Naive B cell (primary cell): ENCODE measurements around the gene CLCN2. TPM values are rescaled to one million over a fixed set of nuclear protein-coding genes. Genes with fewer than 3 reads are reported as not detected.
A peak's percentile ranks its signal among the peaks of the same experiment; 100 is the strongest.

Source experiments
- ATAC-seq, 2 donors: fragments of 150-1000 bp; cut with Tn5 transposase; 2 replicates each; pipeline ENCODE4 v1.10.0; 2021; ENCODE audit warnings: low read depth in 2 of 2, mild to moderate bottlenecking in 2 of 2, moderate library complexity in 2 of 2
- DNase-seq: peaks from one replicate; pipeline ENCODE4 v3.0.0; 2022
- H3K27ac Mint-ChIP-seq, 6 donors: one replicate each; pipeline ENCODE4 v1.8.0; 2020 to 2022; ENCODE audit warnings: mild to moderate bottlenecking in 6 of 6, mixed read lengths in 6 of 6, moderate library complexity in 5 of 6, inconsistent platforms in 2 of 6
- H3K27me3 Mint-ChIP-seq, 3 donors: one replicate each; pipeline ENCODE4 v1.8.0; 2021 to 2022; ENCODE audit warnings: mixed read lengths in 3 of 3, mild to moderate bottlenecking in 1 of 3
- H3K36me3 Mint-ChIP-seq, 2 donors: one replicate each; pipeline ENCODE4 v1.8.0; 2020 to 2022; ENCODE audit warnings: mixed read lengths in 2 of 2, inconsistent platforms in 1 of 2, mild to moderate bottlenecking in 1 of 2
- H3K4me1 Mint-ChIP-seq, 3 donors: one replicate each; pipeline ENCODE4 v1.8.0; 2020 to 2022; ENCODE audit warnings: mixed read lengths in 3 of 3, inconsistent platforms in 1 of 3, mild to moderate bottlenecking in 1 of 3, moderate library complexity in 1 of 3
- H3K4me3 Mint-ChIP-seq, 8 donors: one replicate each; pipeline ENCODE4 v1.8.0; 2020 to 2022; ENCODE audit warnings: mild to moderate bottlenecking in 8 of 8, mixed read lengths in 8 of 8, moderate library complexity in 8 of 8, inconsistent platforms in 2 of 8
- H3K9me3 Mint-ChIP-seq, 7 donors: one replicate each; pipeline ENCODE4 v1.8.0; 2020 to 2022; ENCODE audit warnings: mixed read lengths in 7 of 7, mild to moderate bottlenecking in 5 of 7, inconsistent platforms in 2 of 7, moderate library complexity in 1 of 7
- polyA plus RNA-seq, 6 donors: library from polyadenylated mRNA; unstranded; fragments of 300-500 nt; fragmentation: Illumina TruSeq; gene quantifications; one replicate each; pipeline ENCODE4 v1.2.3, GENCODE V29; 2021; ENCODE audit warnings: low read depth in 6 of 6

The CLCN2 gene
- polyA plus RNA-seq, 6 donors from 2014 or later = 0.35 to 1.8 (median 1.3) TPM; not detected in 2

DNA sequence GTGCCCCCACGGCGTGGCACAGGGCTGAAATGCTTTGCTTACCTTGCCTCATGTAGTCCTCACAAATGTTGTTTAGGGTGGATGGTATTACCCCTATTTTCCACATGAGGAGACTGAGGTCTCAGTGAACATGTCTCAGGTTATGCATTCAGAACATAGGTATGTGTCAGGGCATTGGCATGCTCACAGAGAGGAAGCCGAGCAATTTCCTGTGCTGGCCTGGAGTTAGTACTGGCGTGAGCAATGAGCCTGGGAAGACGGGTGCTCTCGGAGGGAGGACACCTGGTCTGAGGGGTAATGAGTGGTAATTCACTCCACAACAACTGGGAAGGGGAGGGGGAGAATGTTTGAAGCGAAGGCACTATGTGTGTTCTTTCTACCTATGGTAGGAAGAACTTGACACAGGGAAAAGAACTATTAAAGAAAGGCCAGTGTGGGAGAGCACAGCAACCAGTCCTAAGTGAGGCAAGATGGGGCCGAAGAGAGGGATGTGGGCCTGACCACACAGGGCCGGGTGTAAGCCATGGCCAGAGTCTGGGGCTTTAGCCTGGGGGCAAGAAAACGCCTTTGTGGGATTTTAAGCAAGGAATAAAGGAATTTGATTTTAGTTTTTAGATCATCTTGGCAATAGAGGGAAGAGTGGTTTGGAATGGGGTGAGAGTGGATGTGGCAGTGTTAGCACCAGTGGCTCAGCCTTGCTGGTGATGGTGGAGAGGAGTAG lies 28.9 kb downstream of the CLCN2 start:
- peaks cover 15 to 23% (median 21%) of the 10 kb centered on the region in 3 donors for H3K4me1 Mint-ChIP-seq
- H3K4me3 Mint-ChIP-seq = peak overlapping the region in 1 of 8 donors; percentile 73

DNA sequence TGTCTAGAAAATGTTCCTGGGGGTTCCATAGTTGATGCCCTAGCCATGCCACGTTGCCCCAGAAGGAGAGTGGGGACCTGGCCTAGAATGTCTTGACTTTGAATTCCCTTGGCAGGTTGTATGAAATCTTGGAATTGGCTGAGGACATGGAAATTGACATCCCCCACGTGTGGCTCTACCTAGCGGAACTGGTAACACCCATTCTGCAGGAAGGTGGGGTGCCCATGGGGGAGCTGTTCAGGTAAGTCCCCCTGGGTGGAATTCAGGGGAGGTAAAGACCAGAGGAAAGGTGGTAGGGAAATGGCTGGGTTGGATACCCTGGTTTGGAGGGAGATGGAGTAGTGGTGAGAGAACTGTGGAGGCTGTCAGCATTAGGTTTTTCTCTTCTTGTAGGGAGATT lies 32.9 kb downstream of the CLCN2 start:
- Mint-ChIP-seq H3K36me3 (peaks cover 19 to 74% of the 10 kb centered on the region in 2 donors), H3K4me3 (no peak overlapping the region), H3K4me1 (peaks cover 0 to 9% (median 0%) of the 10 kb centered on the region in 3 donors), H3K27me3 (no peaks in the 10 kb centered on the region), H3K9me3 (no peaks in the 10 kb centered on the region), H3K27ac (peak overlapping the region in 2 of 6 donors; percentile 10 to 45)
- ATAC-seq (no peak), DNase-seq (no peak)

More for the DNA sequence above, 28.9 kb downstream of the CLCN2 start:
- DNase-seq = no peak
- H3K36me3 Mint-ChIP-seq = peaks cover 1 to 42% of the 10 kb centered on the region in 2 donors
- H3K27ac Mint-ChIP-seq = peak overlapping the region; percentile 13 to 93 (median 76)
- H3K27me3 Mint-ChIP-seq = peaks cover 0 to 5% (median 0%) of the 10 kb centered on the region in 3 donors
- no peaks in the 10 kb centered on the region for H3K9me3 Mint-ChIP-seq
- ATAC-seq = no peak

DNA sequence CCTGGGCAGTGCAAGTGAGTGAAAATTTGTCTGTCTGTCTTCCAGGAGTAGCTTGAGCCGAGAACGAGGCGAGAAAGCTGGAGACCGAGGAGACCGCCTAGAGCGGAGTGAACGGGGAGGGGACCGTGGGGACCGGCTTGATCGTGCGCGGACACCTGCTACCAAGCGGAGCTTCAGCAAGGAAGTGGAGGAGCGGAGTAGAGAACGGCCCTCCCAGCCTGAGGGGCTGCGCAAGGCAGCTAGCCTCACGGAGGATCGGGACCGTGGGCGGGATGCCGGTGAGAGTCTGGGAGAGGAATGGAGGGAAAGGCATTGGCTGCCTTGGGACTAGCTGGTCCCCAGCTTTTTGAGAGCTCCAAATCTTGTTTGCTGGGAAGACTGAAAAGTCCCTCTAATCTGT lies 34.2 kb downstream of the CLCN2 start:
- Mint-ChIP-seq H3K9me3 (no peaks in the 10 kb centered on the region), H3K4me3 (no peak overlapping the region), H3K36me3 (peaks cover 26 to 72% of the 10 kb centered on the region in 2 donors), H3K27me3 (no peaks in the 10 kb centered on the region), H3K27ac (peak overlapping the region in 2 of 6 donors; percentile 51 to 57), H3K4me1 (no peaks in the 10 kb centered on the region)
- ATAC-seq (no peak), DNase-seq (no peak)

DNA sequence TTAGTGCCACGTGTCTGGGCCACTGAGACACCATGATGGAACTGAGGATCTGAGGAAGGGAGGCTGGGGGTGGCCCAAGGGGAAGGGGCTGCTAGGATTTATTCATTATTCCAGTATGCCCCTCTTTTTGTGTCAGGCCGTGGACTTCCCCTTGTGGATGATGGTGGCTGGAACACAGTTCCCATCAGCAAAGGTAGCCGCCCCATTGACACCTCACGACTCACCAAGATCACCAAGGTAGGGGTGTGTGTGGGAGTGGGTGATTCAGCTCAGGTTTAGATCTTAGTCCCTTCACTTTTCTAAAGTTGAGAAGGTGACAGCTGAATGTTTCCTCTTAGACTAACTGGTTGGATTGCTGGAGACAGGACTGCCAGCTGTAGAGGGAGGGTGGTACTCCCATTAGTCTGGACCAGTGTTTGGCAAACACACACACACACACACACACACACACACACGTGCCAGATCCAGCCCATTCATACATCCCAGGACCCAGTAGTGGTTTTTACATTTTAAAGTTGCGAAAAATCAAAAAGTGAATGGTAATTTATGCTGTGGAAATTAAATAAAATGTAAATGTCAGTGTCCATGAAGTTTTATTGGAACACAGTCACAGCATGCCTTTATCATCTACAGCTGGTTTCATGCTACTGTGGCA lies 35.6 kb downstream of the CLCN2 start:
- H3K9me3 Mint-ChIP-seq = no peaks in the 10 kb centered on the region
- ATAC-seq = no peak
- no peaks in the 10 kb centered on the region for H3K27me3 Mint-ChIP-seq
- H3K4me3 Mint-ChIP-seq = no peak overlapping the region
- peaks cover 27 to 79% of the 10 kb centered on the region in 2 donors for H3K36me3 Mint-ChIP-seq
- no peaks in the 10 kb centered on the region for H3K4me1 Mint-ChIP-seq
- peak overlapping the region in 1 of 6 donors; percentile 65 for H3K27ac Mint-ChIP-seq
- no peak for DNase-seq

DNA sequence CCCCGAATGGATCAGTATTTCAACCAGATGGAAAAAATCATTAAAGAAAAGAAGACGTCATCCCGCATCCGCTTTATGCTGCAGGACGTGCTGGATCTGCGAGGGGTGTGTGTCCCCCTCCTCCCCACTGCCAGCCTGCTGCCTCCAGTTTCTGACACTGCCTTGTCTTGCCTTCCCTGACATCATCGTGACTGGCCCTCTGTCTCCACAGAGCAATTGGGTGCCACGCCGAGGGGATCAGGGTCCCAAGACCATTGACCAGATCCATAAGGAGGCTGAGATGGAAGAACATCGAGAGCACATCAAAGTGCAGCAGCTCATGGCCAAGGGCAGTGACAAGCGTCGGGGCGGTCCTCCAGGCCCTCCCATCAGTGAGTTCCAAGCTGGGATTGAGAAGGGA lies 36.1 kb downstream of the CLCN2 start:
- H3K27ac Mint-ChIP-seq = peak overlapping the region in 1 of 6 donors; percentile 56
- H3K4me3 Mint-ChIP-seq = no peak overlapping the region
- peaks cover 27 to 81% of the 10 kb centered on the region in 2 donors for H3K36me3 Mint-ChIP-seq
- H3K27me3 Mint-ChIP-seq = no peaks in the 10 kb centered on the region
- H3K4me1 Mint-ChIP-seq = no peaks in the 10 kb centered on the region
- DNase-seq (no peak), ATAC-seq (no peak)
- H3K9me3 Mint-ChIP-seq = no peaks in the 10 kb centered on the region

DNA sequence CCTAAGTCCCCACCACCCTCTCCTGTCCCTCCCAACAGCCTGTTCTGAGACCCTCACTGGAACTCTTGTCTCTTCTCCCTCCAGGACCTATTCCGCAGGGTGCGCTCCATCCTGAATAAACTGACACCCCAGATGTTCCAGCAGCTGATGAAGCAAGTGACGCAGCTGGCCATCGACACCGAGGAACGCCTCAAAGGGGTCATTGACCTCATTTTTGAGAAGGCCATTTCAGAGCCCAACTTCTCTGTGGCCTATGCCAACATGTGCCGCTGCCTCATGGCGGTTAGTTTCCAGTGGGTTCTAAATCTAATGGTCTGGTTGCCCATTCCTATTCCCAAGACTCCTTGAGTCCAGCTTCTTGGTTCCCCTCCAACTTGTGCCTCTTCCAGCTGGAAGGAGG lies 37.7 kb downstream of the CLCN2 start:
- DNase-seq = no peak
- peak overlapping the region in 2 of 6 donors; percentile 47 to 68 for H3K27ac Mint-ChIP-seq
- peak overlapping the region in 1 of 8 donors; percentile 31 for H3K4me3 Mint-ChIP-seq
- H3K27me3 Mint-ChIP-seq = no peaks in the 10 kb centered on the region
- H3K9me3 Mint-ChIP-seq = no peaks in the 10 kb centered on the region
- peaks cover 27 to 68% of the 10 kb centered on the region in 2 donors for H3K36me3 Mint-ChIP-seq
- ATAC-seq = no peak
- peaks cover 3 to 10% (median 4%) of the 10 kb centered on the region in 3 donors for H3K4me1 Mint-ChIP-seq

DNA sequence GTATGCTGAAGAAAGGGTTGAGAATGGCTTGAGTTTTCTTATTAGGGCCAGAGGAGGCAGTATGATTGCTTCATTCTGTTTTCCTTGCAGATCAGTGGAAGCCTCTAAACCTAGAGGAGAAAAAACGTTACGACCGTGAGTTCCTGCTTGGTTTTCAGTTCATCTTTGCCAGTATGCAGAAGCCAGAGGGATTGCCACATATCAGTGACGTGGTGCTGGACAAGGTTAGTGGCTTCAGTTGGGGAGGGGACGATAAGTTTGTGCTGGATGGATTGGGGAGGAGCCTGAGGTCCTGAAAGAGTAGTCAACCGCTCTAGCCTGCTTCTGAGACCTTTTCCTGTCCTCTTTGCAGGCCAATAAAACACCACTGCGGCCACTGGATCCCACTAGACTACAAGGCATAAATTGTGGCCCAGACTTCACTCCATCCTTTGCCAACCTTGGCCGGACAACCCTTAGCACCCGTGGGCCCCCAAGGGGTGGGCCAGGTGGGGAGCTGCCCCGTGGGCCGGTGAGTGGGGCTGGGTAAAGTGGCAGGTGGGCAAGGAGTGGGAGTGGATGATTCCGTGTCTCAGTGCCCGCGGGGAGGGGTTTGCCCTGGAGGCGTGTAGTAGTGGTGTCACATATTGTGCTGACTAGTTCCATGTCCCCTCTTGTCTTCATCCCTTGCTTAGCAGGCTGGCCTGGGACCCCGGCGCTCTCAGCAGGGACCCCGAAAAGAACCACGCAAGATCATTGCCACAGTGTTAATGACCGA lies 38.5 kb downstream of the CLCN2 start:
- peaks cover 27 to 63% of the 10 kb centered on the region in 2 donors for H3K36me3 Mint-ChIP-seq
- no peak for ATAC-seq
- no peaks in the 10 kb centered on the region for H3K9me3 Mint-ChIP-seq
- DNase-seq = no peak
- H3K4me3 Mint-ChIP-seq = peak overlapping the region in 1 of 8 donors; percentile 12
- H3K27ac Mint-ChIP-seq = no peak overlapping the region
- peaks cover 4 to 12% (median 7%) of the 10 kb centered on the region in 3 donors for H3K4me1 Mint-ChIP-seq
- no peaks in the 10 kb centered on the region for H3K27me3 Mint-ChIP-seq

DNA sequence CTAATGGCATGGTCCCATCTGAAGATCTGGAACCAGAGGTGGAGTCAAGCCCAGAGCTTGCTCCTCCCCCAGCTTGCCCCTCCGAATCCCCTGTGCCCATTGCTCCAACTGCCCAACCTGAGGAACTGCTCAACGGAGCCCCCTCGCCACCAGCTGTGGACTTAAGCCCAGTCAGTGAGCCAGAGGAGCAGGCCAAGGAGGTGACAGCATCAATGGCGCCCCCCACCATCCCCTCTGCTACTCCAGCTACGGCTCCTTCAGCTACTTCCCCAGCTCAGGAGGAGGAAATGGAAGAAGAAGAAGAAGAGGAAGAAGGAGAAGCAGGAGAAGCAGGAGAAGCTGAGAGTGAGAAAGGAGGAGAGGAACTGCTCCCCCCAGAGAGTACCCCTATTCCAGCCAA lies 39.7 kb downstream of the CLCN2 start:
- no peak overlapping the region for H3K4me3 Mint-ChIP-seq

DNA sequence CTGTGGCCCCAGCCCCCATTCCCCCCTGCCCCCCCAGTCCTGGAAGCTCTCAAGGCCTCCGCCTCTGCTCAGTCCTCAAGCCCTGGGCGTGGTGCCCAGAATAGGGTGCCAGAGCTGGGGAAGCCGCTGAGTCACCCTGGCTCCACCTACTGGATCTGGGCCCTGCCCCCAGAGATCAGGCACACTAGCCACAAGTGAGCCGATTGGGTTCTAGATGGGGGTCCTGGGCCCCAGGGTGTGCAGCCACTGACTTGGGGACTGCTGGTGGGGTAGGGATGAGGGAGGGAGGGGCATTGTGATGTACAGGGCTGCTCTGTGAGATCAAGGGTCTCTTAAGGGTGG lies 41.3 kb downstream of the CLCN2 start:
- Mint-ChIP-seq H3K27me3 (no peaks in the 10 kb centered on the region), H3K9me3 (no peaks in the 10 kb centered on the region), H3K27ac (peak overlapping the region in 1 of 6 donors; percentile 86), H3K4me1 (peaks cover 24 to 36% (median 27%) of the 10 kb centered on the region in 3 donors), H3K36me3 (peaks cover 18 to 41% of the 10 kb centered on the region in 2 donors), H3K4me3 (peak overlapping the region in 1 of 8 donors; percentile 21)
- ATAC-seq (no peak), DNase-seq (no peak)

More for the DNA sequence above, 39.7 kb downstream of the CLCN2 start:
- H3K9me3 Mint-ChIP-seq = no peaks in the 10 kb centered on the region
- H3K27ac Mint-ChIP-seq = no peak overlapping the region
- peaks cover 18 to 51% of the 10 kb centered on the region in 2 donors for H3K36me3 Mint-ChIP-seq
- no peaks in the 10 kb centered on the region for H3K27me3 Mint-ChIP-seq
- DNase-seq (no peak), ATAC-seq (no peak)
- peaks cover 15 to 25% (median 19%) of the 10 kb centered on the region in 3 donors for H3K4me1 Mint-ChIP-seq

DNA sequence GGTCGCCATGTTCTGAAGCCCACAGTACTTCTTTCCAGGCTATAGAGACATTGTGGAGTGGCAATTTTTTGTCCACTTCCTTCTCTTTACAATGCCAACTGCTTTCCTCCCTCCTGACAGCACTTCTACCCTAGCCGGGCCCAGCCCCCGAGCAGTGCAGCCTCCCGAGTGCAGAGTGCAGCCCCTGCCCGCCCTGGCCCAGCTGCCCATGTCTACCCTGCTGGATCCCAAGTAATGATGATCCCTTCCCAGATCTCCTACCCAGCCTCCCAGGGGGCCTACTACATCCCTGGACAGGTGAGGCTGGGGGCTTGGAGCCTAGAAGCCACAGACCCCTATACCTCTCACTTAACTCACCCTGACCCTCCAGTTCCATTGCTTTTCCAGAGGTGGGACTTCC lies 44.2 kb downstream of the CLCN2 start:
- peaks cover 24 to 36% (median 33%) of the 10 kb centered on the region in 3 donors for H3K4me1 Mint-ChIP-seq
- H3K27me3 Mint-ChIP-seq = no peaks in the 10 kb centered on the region
- ATAC-seq = no peak
- H3K9me3 Mint-ChIP-seq = no peaks in the 10 kb centered on the region
- DNase-seq = no peak
- H3K4me3 Mint-ChIP-seq = peak overlapping the region in 5 of 8 donors; percentile 43 to 88 (median 56)
- H3K27ac Mint-ChIP-seq = peak overlapping the region in 2 of 6 donors; percentile 60 to 70
- H3K36me3 Mint-ChIP-seq = peaks cover 2 to 17% of the 10 kb centered on the region in 2 donors

DNA sequence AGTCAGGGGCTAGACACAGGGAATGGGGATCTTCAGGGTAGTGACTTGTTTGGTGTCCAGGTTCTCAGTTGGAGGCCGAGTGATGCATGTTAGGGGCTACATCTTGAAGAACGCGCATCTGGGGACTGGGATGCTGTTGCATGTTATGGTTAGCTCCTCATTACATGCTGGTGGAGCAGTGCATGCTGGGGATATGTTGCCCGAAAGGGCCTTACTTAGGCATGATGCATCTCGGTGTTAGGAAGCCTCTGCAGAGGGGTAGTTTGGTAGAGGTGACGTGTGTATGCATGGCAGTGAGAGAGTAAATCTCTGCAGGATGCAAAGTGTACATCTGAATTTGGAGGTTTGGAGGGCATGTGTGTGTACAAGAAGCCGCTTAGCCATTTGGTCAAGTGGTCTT lies 44.6 kb downstream of the CLCN2 start:
- no peak for DNase-seq
- no peak for ATAC-seq
- peaks cover 24 to 36% (median 33%) of the 10 kb centered on the region in 3 donors for H3K4me1 Mint-ChIP-seq
- no peaks in the 10 kb centered on the region for H3K9me3 Mint-ChIP-seq
- peaks cover 0 to 13% of the 10 kb centered on the region in 2 donors for H3K36me3 Mint-ChIP-seq
- H3K27ac Mint-ChIP-seq = peak overlapping the region in 3 of 6 donors; percentile 52 to 97 (median 81)
- H3K27me3 Mint-ChIP-seq = no peaks in the 10 kb centered on the region
- peak overlapping the region in 6 of 8 donors; percentile 2 to 88 (median 60) for H3K4me3 Mint-ChIP-seq

DNA sequence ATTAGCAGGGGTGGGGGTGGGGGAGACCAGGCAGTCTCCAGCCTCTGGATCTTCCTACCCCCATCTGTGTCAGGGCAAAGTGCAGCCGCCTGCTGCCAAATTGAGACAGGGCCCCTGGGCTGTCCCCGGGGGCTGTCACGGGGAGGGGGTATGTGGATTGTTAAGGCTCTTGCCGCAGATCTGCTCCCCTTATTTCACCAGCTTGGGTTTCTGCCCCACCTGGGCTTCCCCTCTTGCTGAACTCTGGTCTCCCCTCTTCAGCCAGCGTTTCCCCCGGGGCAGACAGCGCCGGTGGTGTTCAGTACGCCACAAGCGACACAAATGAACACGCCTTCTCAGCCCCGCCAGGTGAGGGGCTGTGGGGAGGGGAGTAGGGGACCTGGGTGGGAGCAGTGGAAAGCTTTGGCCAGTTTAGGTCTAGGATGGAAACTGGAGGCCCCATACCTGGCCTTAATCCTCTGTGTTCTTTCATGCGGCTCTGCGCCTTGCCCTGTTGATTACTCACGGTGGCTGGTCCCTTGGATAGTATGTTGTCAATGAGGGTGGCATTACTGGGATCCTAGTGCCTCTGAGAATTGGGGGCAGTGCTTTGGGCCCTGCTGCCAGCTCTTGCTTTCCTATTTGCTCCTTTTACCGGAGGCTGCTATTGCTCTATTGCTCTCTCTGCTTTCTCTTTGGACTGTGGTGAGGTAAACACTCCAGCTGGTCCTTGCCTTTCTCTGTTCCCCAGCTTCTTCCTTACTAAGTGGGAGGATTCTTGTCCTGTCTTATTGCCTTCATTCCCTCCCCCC lies 45.3 kb downstream of the CLCN2 start:
- peaks cover 24 to 36% (median 33%) of the 10 kb centered on the region in 3 donors for H3K4me1 Mint-ChIP-seq
- H3K27me3 Mint-ChIP-seq = no peaks in the 10 kb centered on the region
- DNase-seq (no peak), ATAC-seq (no peak)
- H3K27ac Mint-ChIP-seq = peak overlapping the region; percentile 61 to 97 (median 80)
- H3K36me3 Mint-ChIP-seq = peaks cover 0 to 5% of the 10 kb centered on the region in 2 donors
- no peaks in the 10 kb centered on the region for H3K9me3 Mint-ChIP-seq
- peak overlapping the region; percentile 50 to 92 (median 83) for H3K4me3 Mint-ChIP-seq

DNA sequence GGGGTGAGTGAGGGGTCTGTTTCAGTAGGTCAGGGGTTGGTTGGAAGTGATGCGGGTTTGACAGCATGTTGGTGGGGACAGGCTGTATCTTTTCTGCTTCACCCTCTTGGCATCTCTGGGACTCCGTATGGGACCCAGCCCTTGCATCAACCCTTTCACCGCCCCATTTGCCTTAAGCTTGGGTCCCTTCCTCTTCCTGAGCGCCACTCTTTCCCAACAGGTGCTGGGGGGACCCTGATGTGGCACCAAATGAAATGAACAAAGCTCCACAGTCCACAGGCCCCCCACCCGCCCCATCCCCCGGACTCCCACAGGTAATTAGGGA lies 45.9 kb downstream of the CLCN2 start:
- H3K36me3 Mint-ChIP-seq = no peaks in the 10 kb centered on the region
- peaks cover 24 to 36% (median 33%) of the 10 kb centered on the region in 3 donors for H3K4me1 Mint-ChIP-seq
- DNase-seq (no peak), ATAC-seq (no peak)
- H3K27me3 Mint-ChIP-seq = no peaks in the 10 kb centered on the region
- peak overlapping the region; percentile 61 to 97 (median 78) for H3K27ac Mint-ChIP-seq
- H3K4me3 Mint-ChIP-seq = peak overlapping the region; percentile 50 to 92 (median 84)
- no peaks in the 10 kb centered on the region for H3K9me3 Mint-ChIP-seq
